HG03045 (cell line): ENCODE results near the gene STAG3.
"Not testable (repeated sequence)": the region's sequence is repeated elsewhere in the genome, so short reads cannot be mapped to it uniquely, and the experiment has no call there.

Experiments
- ATAC-seq: cut with Tn5 transposase; IDR thresholded peaks from one replicate; pipeline ENCODE4 v1.9.1; 2021; ENCODE audit warnings: mild to moderate bottlenecking, moderate library complexity; ENCODE audit not compliant: unreplicated experiment

STAG3 gene

GRCh38 chr7:100210805-100211204 lies 33.1 kb downstream of the STAG3 start:
- no peak for ATAC-seq

GRCh38 chr7:100211342-100211780 lies 33.6 kb downstream of the STAG3 start:
- ATAC-seq, result no peak

GRCh38 chr7:100212631-100213286 lies 35.0 kb downstream of the STAG3 start:
- ATAC-seq, result no peak

- ATAC-seq, result no peak
These were observed 36.0 kb downstream of the STAG3 start for GRCh38 chr7:100213672-100214071.

- ATAC-seq, result not testable (repeated sequence)
These were observed 36.6 kb downstream of the STAG3 start for GRCh38 chr7:100214356-100214755.

- no peak for ATAC-seq
These were observed 38.2 kb downstream of the STAG3 start for GRCh38 chr7:100215895-100216294.

GRCh38 chr7:100217934-100218333 lies 40.2 kb downstream of the STAG3 start:
- not testable (repeated sequence) for ATAC-seq

GRCh38 chr7:100219271-100219737 lies 41.6 kb downstream of the STAG3 start:
- ATAC-seq, result no peak

GRCh38 chr7:100219801-100220585 lies 42.3 kb downstream of the STAG3 start, which contains the start of gene PVRIG:
TSS of gene PVRIG (plus strand) at chr7:100219949. CDS start at chr7:100219971, 22 bp downstream.
- not testable (repeated sequence) for ATAC-seq

- ATAC-seq, result peak; percentile 1
These were observed 43.0 kb downstream of the STAG3 start for GRCh38 chr7:100220586-100221230.

- peak; percentile 37 for ATAC-seq
These were observed 43.6 kb downstream of the STAG3 start for GRCh38 chr7:100221231-100221718.

GRCh38 chr7:100221767-100222444 lies 44.2 kb downstream of the STAG3 start:
- ATAC-seq, result no peak

- no peak for ATAC-seq
These were observed 44.9 kb downstream of the STAG3 start for GRCh38 chr7:100222445-100223132.

GRCh38 chr7:100223376-100223927 lies 45.7 kb downstream of the STAG3 start:
- not testable (repeated sequence) for ATAC-seq

- ATAC-seq, result not testable (repeated sequence)
These were observed 47.2 kb downstream of the STAG3 start for GRCh38 chr7:100224891-100225290.

GRCh38 chr7:100234660-100235317 lies 57.1 kb downstream of the STAG3 start:
- ATAC-seq, result not testable (repeated sequence)

- not testable (repeated sequence) for ATAC-seq
These were observed 62.3 kb downstream of the STAG3 start for GRCh38 chr7:100239975-100240374.

- ATAC-seq, result peak; percentile 49
These were observed 65.7 kb downstream of the STAG3 start for GRCh38 chr7:100243385-100243784.

GRCh38 chr7:100244988-100245605 lies 67.4 kb downstream of the STAG3 start:
- not testable (repeated sequence) for ATAC-seq
